PC-9 (cell line): Measurements from ENCODE around the gene LAMB2.

Experiments
- CTCF ChIP-seq: fragments of 200-600 bp; sonication (generic); conservative IDR thresholded peaks from 2 replicates; pipeline ENCODE4 v1.6.1; 2017; ENCODE audit warnings: mixed run types, antibody characterized with exemption, mild to moderate bottlenecking, moderate library complexity
- EZH2 ChIP-seq: fragments of 200-600 bp; sonication (generic); IDR thresholded peaks from 2 replicates; pipeline ENCODE4 v1.8.0; 2017; ENCODE audit warnings: antibody characterized with exemption, low read depth

GRCh38 chr3:49131576-49131975 is 1.3 kb downstream of the LAMB2 start:
- no peak for TF ChIP-seq CTCF
- no peak for TF ChIP-seq EZH2
